SK-N-MC (cell line): ENCODE results near the gene CLEC2D.

Experiments
- EZH2 ChIP-seq: fragments of 200-600 bp; sonication (generic); IDR thresholded peaks from one replicate; pipeline ENCODE4 v1.6.1; 2017; ENCODE audit warnings: antibody characterized with exemption
- FOXP2 ChIP-seq: optimal IDR thresholded peaks from 2 replicates; pipeline ENCODE3; 2011; ENCODE audit warnings: mild to moderate bottlenecking, moderate library complexity; ENCODE audit not compliant: insufficient read depth; ENCODE audit errors: extremely low read length, control extremely low read depth
- POLR2AphosphoS5 ChIP-seq: IDR thresholded peaks from 2 replicates; pipeline ENCODE4 v1.6.1; 2012; ENCODE audit warnings: mild to moderate bottlenecking, low read depth, low read length, borderline replicate concordance

DNA sequence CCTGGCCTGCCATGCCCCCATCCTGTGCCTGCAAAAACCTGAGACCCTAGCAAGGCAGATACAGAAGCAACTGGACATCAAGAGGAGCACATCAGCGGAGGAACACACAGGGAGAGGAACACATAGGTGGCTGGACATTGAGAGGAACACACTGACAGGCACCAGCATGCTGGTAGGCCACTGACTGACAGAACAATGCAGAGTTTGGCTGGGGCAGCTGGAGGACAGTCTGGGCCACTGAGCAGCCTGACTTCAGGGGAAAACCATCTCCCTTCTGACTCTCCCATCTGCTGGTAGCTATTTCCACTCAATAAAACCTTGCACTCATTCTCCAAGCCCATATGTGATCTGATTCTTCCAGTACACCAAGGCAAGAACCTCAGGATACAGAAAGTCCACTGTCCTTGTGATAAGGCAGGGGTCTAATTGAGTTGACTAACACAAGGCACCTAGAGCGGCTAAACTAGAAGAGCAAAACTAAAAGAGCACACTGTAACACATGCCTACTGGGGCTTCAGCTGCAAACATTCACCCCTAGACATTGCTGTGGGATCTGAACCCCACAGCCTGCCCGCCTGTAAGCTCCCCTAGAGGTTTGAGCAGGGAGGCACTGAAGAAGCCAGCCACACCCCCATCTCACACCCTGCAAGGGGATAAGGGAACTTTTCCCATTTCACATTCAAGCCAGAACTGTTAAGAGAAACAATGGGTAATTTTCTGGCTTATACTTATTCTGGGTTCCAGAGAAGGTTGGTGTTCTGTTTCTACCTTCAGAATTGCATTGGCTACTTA, 41.3 kb downstream of the CLEC2D start:
- TF ChIP-seq EZH2 (no peak), POLR2AphosphoS5 (no peak), FOXP2 (no peak)
